Peyer's patch (tissue), 4 donors: Measurements from ENCODE around the gene PACSIN2. TPM values are rescaled to one million over a fixed set of nuclear protein-coding genes. Genes with fewer than 3 reads are reported as not detected.
"Not testable (repeated sequence)": the region's sequence is repeated elsewhere in the genome, so short reads cannot be mapped to it uniquely, and the experiment has no call there.

Experiments used
- DNase-seq, 3 donors: peaks; one replicate each; pipeline ENCODE4 v3.0.0-alpha.2; 2017 to 2019
- H3K27ac ChIP-seq, 4 donors: fragments of 200-600 bp; sonication (generic); one replicate each; pipeline ENCODE4 v1.5.1; 2016 to 2019
- H3K27me3 ChIP-seq, 2 donors: fragments of 200-600 bp; sonication (generic); one replicate each; pipeline ENCODE4 v1.5.1; 2019
- H3K36me3 ChIP-seq, 3 donors: fragments of 200-600 bp; sonication (generic); one replicate each; pipeline ENCODE4 v1.5.1; 2016 to 2019
- H3K4me1 ChIP-seq, 4 donors: fragments of 200-600 bp; sonication (generic); one replicate each; pipeline ENCODE4 v1.5.1; 2016 to 2019
- H3K4me3 ChIP-seq, 4 donors: fragments of 200-600 bp; sonication (generic); 1 replicate in 3 of 4; 2 replicates in 1 of 4; pipeline ENCODE4 v1.5.1; 2016 to 2019; ENCODE audit warnings: mild to moderate bottlenecking in 1 of 4
- H3K9me3 ChIP-seq, 4 donors: fragments of 200-600 bp; sonication (generic); one replicate each; pipeline ENCODE4 v1.5.1; 2016 to 2019; ENCODE audit warnings: mild to moderate bottlenecking in 1 of 4
- CTCF ChIP-seq, 6 experiments: fragments of 450-650 bp in 4 of 6; fragments of 200-600 bp in 2 of 6; sonication (generic) in 1 of 6; IDR thresholded peaks; one replicate each; pipeline ENCODE4 v1.5.1; 2017 to 2019; ENCODE audit warnings: antibody characterized with exemption in 6 of 6, mild to moderate bottlenecking in 3 of 6, moderate library complexity in 1 of 6
- POLR2A ChIP-seq, 2 donors: fragments of 450-650 bp; IDR thresholded peaks; one replicate each; pipeline ENCODE4 v1.5.1; 2017; ENCODE audit warnings: antibody characterized with exemption in 2 of 2, mild to moderate bottlenecking in 2 of 2, moderate library complexity in 2 of 2
- total RNA-seq, 4 donors: library from RNA; depleted of rRNA; stranded (reverse); fragments of >200 nt; gene quantifications; one replicate each; pipeline ENCODE4 v1.1.0, GENCODE V29; 2016

PACSIN2 gene
- total RNA-seq, 4 donors from 2014 or later: 58.0 to 149 (median 110) TPM

- H3K27me3 ChIP-seq: no peaks in the 10 kb centered on the region
- peak in 2 of 3 donors; percentile 81 to 87 for DNase-seq
- H3K4me1 ChIP-seq: peaks cover 0 to 54% (median 4%) of the 10 kb centered on the region in 4 donors
- H3K4me3 ChIP-seq: no peak overlapping the region
- H3K36me3 ChIP-seq: no peaks in the 10 kb centered on the region
- no peaks in the 10 kb centered on the region for H3K9me3 ChIP-seq
- peak overlapping the region; percentile 11 to 90 (median 58) for H3K27ac ChIP-seq
- no peak for TF ChIP-seq CTCF (IDR thresholded peaks at IDR 0.05)
- TF ChIP-seq POLR2A (IDR thresholded peaks at IDR 0.05): peak in 1 of 2 donors; percentile 64
Observed at GRCh38 chr22:42962295-42963230, 52.4 kb downstream of the PACSIN2 start.

GRCh38 chr22:42961810-42962209 is 53.1 kb downstream of the PACSIN2 start:
- H3K36me3 ChIP-seq: no peaks in the 10 kb centered on the region
- TF ChIP-seq POLR2A (IDR thresholded peaks at IDR 0.05) (no peak), CTCF (IDR thresholded peaks at IDR 0.05) (no peak)
- DNase-seq: peak in 1 of 3 donors; percentile 53
- H3K27ac ChIP-seq: peak overlapping the region; percentile 11 to 90 (median 58)
- no peaks in the 10 kb centered on the region for H3K27me3 ChIP-seq
- peaks cover 0 to 54% (median 4%) of the 10 kb centered on the region in 4 donors for H3K4me1 ChIP-seq
- H3K9me3 ChIP-seq: no peaks in the 10 kb centered on the region
- H3K4me3 ChIP-seq: no peak overlapping the region

GRCh38 chr22:42961400-42961690 is 53.6 kb downstream of the PACSIN2 start:
- not testable (repeated sequence) for H3K9me3 ChIP-seq, H3K36me3 ChIP-seq, H3K27me3 ChIP-seq, H3K4me3 ChIP-seq
- H3K4me1 ChIP-seq: peaks cover 0 to 54% (median 4%) of the 10 kb centered on the region in 4 donors
- DNase-seq: peak in 1 of 3 donors; percentile 21
- H3K27ac ChIP-seq: peak overlapping the region in 2 of 4 donors; percentile 11 to 75

GRCh38 chr22:42960531-42961399 is 54.2 kb downstream of the PACSIN2 start:
- no peaks in the 10 kb centered on the region for H3K36me3 ChIP-seq
- H3K9me3 ChIP-seq: no peaks in the 10 kb centered on the region
- H3K4me3 ChIP-seq: no peak overlapping the region
- peak in 1 of 3 donors; percentile 34 for DNase-seq
- H3K4me1 ChIP-seq: peaks cover 0 to 54% (median 4%) of the 10 kb centered on the region in 4 donors
- TF ChIP-seq POLR2A (IDR thresholded peaks at IDR 0.05) (no peak), CTCF (IDR thresholded peaks at IDR 0.05) (no peak)
- H3K27me3 ChIP-seq: no peaks in the 10 kb centered on the region
- H3K27ac ChIP-seq: peak overlapping the region in 3 of 4 donors; percentile 41 to 74 (median 74)

GRCh38 chr22:42959576-42960509 is 55.1 kb downstream of the PACSIN2 start:
- H3K27me3 ChIP-seq: no peaks in the 10 kb centered on the region
- peak overlapping the region in 3 of 4 donors; percentile 41 to 74 (median 74) for H3K27ac ChIP-seq
- DNase-seq: peak in 1 of 3 donors; percentile 77
- peak overlapping the region in 2 of 4 donors; percentile 34 to 39 for H3K4me3 ChIP-seq
- peaks cover 0 to 54% (median 4%) of the 10 kb centered on the region in 4 donors for H3K4me1 ChIP-seq
- TF ChIP-seq CTCF (IDR thresholded peaks at IDR 0.05): peak in 1 of 6 experiments; percentile 22
- TF ChIP-seq POLR2A (IDR thresholded peaks at IDR 0.05): peak; percentile 60 to 72
- H3K36me3 ChIP-seq: no peaks in the 10 kb centered on the region
- H3K9me3 ChIP-seq: no peaks in the 10 kb centered on the region
